GM20431 (cell line): ENCODE results near the gene SLC22A12.

Experiments used
- in situ Hi-C: fragments of 300-500 bp; cut with MseI, MboI; formaldehyde crosslinking; loops from one replicate; pipeline ENCODE4 v1.15.0; 2020; ENCODE audit warnings: low sequenced_read_pairs; ENCODE audit not compliant: unreplicated experiment

SLC22A12 gene

DNA sequence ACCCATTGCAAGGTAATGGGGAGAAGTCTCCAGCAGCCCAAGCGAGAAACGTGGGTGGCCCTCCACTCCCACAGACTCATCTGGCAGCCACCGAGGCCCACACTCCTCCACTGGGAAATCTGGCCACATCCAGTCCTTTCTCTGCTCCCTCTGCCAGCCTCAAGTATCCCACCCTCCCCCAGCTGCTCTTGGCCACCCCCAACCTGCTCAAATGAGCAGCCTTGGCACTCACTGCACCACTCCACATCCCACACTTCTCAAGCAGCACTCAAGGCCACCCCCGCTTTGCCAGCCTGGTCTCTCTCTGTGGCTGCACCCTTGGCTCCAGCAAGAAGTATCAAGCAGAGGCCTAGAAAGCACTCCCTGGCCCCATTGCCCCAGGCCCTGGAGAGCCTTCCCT is 28.2 kb downstream of the SLC22A12 start:
- in situ Hi-C loops = no loop called here

DNA sequence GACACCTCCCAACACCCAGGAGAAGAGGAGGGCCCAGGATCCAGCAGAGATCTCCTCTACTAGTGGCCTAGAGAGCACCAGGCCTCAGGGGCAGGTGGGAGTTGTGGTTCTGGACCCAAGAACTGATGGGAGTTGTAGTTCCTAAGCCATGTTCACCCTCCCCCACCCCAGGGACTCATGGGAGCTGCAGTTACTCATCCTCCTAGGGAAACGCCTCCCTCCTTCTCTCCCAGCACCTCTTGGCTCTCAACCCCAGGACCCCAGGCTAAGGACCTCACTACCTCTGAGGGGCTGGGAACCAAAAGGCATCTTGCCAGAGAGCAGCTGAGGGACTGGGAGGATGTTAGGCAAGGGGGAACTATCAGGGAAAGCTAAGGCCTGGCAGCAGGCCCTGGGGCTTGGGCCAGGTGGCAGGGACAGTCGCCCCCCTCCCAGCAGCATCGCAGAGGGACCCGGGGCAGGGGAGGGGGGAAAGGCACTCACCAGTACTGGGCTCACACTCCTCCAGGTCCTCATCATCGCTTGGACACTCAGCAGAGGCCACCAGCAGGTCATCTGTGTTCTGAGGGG is 28.9 kb downstream of the SLC22A12 start:
- in situ Hi-C loops = no loop called here

DNA sequence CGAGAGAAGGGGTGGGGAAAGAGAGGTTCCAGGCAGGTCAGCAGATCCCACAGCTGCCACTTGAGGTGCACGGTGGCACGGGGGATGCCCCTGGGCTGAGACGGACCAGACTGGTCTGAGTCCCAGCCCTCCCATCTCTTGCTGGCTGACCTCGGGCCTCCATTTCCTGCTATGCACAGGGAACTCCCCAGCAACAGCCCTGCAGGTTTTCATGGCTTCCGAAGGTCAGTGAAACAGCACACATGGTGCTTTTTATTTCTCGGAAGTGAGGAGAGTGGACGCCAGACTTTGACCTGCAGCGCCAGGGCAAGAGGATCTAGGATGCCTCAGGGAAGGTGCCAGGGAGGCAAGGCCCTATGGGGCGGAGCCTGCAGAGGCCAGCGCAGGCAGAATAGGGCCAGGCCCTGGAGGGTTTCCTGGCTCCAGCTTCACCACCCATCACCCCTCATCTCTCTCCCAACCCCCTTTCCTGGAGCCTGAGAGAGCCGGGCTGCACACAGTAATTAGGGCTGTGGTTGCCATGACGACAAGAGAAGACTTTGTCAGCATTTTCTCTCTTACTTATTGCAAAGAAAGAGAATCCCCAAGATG is 29.5 kb downstream of the SLC22A12 start:
- in situ Hi-C loops = no loop called here

DNA sequence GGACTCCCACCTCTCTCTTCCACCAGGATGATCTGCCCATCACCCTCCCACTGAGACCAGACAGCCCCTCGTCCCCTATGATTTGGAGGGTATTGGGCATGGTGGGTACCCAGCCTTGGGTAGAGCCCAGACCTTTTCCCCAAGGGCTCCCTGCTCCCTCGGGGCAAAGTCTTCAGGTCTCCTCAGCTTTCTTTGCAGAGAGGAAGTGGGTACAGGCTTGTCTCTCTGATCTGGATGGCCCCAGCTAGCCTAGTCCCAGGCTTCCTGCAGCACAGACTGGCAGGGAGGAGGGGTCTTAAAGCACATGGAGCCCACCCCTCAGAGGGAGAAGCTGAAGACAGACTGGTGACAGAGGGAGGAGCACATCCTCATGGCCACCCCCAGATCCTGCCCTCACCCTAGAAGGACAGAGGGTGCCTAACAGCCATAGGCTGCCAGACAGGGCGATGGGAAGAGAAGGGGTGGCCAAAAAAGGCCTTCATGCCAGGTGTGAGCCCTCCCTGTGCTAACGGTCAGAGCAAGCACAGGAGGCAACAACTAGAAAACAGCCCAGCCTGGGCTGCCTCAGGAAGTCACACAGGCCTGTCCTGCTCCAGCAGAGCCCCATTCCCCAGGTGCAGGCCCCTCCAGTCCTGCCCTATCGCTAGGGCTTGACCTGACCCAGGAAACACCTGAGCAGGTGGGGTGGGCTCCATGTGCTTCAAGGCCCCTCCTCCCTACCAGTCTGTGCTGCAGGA is 30.4 kb downstream of the SLC22A12 start:
- in situ Hi-C loops = no loop called here

DNA sequence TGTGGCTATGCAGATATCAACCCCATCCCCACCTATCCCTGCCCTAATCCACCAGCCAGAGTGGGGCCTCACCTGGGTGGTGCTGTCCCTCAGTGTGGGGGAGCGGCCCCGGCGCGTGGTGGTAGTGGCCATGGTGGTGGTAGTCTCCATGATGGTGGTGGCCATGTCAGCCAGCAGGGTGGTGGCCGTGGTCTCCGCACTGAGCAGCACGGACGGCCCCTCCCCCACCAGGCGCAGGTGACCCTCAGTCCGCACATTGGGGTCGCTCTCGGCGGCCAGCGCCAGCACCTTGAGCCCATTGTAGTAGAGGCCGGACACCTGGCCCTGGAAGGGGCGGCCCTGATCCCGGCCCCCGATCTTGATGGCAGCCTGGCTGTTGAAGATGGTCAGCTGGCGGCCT is 31.7 kb downstream of the SLC22A12 start:
- in situ Hi-C loops = no loop called here

DNA sequence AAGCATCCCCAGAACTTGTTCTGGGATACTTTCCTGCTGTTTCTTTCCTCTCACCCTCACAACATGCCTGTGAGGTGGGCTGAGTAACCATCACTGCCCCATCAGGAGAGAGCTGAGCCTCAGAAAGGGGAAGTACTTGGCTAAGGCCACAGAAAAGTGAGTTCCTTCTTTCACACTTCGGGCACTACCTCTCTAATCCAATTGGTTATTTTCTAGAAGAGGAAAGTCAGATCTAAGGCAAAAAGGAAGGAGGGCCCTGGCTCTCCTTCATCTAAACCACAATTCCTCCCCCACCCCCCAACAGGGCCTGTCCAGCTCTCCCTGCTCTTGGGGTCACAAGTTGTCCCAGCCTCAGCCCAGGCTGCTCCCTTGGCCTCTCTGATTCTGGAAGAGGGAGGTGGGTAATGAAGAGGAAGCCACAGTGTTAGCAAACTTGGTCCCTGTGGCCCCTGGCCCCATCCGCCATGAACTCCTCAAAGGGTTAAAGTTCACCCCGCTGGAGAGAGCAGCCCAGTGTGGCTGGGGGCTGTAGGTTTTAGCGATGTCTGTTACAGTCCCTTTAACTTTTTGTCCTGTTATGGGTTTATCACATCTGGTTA is 34.0 kb downstream of the SLC22A12 start:
- in situ Hi-C loops = no loop called here

DNA sequence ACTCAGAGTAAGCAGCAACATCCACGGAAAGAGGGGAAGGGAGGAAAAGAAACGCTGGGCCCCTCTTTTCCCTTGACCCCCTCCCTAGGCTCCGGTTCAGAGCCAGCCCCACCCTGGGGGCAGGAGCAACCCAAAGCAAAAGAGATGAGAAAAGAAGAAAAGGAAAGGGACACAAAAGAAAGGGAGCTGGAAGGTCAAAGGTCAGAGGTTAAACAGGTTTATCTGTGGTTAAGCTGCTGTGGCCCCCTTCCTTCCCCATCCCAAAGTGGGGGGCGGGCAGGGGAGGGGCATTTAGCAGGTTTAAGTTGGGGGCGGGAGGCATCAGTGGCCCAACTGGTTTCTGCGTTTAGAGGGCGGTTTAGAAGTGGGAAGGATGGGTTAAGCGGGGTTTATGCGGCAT is 35.6 kb downstream of the SLC22A12 start:
- in situ Hi-C loops = no loop called here

DNA sequence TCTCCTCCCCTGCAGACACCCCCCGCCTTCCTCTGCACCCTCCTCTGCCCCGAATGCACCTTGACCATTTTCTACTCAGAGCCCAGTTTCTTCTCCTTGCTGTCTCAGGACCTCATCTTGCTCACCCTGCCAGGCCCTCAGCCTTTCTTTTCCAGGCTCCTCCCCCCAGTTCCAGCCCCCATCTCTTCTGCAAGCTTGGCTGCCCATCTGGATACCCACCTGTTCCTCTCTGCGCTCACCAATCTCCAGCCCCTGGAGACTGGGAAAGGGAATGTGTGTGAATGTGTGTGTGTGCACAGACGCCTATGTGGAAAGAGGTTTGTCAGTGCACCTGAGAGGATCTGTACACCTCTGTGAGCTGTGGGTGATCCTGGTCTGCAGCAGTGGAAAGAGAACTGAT is 36.4 kb downstream of the SLC22A12 start:
- in situ Hi-C loops = no loop called here

DNA sequence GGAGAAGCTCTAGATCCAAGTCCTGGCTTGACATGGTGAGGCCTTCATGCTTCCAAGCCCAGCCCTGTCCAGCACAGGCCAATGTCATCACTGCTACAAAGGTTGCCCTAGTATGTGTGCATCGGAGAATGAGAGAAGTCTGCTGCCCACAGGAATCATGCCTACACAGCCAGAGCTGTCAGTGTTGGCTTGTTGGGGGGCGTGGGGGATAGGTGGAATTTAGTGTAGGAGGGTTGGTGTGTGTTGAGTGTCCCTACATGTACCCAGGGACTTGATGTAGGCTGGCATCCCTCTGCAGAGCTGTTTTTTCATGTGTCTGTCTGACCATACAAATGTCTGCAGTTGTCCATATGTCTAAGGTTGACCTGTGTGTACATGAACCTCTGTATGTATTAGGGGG is 37.6 kb downstream of the SLC22A12 start:
- in situ Hi-C loops = no loop called here

DNA sequence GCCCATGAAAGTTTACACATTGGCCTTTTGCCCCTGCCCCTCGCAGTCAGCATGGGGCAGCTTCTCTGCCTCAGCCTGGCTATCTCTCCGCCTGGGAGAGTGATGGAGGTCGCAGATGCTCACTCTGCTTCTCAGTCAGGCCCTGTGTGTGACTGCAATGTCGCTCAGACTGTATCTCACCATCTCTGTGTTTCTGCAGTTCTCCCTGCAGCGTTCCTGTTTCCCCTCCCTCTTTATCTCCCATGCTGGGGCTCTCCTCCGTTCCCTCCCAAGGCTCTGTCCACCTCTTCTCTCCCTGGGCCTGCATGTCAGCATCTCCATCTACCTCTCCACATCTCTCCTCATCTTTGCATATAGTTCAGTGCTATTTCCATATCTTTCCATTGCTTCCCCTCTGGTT is 38.1 kb downstream of the SLC22A12 start:
- in situ Hi-C loops = no loop called here

DNA sequence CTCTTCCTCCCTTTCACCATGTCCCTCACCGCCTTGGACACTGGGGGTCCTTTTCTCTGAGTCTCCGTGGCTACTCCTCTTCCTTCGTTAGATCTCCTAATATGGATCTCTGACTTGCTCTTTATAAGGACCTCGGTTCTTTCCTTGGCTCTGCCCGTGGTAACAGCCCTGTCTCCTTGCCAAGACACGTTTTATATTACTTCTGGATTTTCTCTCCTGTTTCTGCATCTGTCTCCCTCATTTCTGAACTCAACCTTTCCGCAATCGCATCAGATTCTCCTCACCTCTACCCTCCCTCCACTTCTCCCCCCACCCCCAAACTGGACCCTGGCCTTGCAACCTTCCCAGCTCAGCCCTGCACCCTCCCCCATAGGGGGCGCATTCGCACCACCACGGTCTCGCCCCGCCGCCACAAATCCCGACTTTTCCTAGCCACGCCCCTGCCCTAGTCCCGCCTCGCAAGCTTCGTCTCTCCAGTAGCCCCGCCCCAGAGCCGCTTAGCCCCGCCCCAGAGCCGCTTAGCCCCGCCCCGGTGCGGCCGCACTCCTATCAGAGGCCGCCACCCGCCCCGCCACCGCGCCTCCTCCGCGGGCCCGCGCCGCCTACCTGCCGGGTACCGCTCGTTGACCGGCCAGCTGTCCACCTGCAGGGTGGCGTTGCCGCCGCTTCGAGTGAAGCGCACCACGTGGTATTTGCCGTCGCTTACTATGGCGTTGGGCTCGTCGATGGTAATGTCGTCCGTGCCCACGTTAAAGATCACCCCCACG is 39.0 kb downstream of the SLC22A12 start:
- in situ Hi-C loops = no loop called here

DNA sequence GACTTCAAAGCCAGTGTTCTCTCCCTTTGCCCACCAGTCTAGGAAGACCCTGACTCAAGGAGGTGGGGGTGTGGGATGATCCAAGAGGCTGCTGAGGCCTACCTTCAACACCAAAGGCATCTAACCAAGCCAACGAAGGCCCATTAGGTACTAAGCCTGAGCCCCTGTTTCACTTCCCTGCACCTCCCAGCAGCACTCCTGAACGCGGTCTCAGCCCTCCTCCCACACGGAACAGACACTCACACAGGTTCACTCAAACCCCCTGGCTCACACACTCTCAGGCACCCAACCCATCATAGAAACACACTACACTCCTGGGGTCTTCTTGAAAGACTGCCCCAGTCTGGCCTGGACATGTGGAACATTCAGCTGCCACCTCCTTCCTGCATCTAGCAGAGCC is 40.7 kb downstream of the SLC22A12 start:
- in situ Hi-C loops = no loop called here

DNA sequence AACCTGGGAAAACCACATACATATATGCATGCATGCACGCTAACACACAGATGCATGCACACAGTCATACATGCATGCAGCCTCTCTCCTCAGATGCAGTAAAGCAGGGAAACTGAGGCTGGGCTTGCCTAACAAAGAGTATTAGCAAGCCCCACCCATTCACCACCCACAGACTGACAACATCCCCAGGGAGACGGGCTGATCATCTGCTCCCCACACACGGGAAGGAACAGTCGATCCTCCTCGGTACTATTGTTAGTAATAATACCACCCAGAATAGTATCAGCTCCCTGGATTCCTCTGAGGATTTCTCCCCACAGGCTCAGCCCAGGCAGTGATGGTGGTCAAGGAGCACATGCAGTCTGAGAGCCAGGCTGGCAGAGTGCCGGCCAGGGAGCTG is 41.2 kb downstream of the SLC22A12 start:
- in situ Hi-C loops = no loop called here

DNA sequence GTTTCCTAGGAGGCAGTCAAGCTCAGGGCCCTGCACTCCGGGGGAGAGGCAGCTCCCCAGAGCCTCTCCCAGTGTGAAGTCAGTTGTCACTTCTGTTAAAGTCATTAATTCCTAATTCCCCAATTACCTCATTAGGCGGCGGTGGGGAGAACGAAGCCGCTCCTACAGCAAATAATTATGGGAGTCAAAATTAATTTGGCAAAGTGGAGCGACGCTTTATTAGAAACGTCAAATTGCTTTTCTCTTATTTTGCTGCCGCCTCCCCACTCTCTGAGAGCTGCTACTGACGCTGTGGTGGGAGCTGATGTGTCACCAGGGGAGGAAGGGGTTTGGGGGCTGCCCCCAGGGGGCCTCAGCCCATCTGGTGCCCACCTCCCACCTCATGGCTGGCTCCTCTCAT is 41.6 kb downstream of the SLC22A12 start:
- in situ Hi-C loops = no loop called here

DNA sequence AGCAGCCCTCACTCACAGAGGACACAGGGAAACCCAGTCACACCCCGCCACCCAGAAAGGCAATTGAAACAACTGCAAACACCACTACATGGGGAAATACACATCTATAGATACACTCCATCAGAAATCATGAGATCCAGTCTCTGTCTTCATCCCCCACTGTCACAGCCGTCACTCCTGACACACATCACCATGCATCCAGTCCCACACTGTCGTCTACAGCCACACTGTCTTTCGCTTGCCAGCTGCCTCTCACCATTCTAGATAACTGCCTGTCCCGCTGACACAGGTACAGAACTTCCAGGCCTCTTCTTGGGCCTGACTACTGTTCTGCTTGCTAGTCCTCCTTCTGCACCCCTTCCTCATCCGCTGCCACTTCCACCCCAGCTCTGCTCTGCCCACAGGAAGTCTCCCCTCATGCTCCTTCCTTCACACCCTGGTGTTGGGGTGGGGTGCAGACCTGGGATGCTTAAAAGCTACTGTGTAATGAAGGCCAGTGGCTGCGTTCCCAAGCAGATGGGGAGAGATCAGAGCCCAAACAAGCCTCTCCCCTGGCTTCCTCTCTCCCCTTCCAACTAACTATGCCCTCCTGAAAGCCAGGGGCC is 42.6 kb downstream of the SLC22A12 start:
- in situ Hi-C loops = no loop called here

DNA sequence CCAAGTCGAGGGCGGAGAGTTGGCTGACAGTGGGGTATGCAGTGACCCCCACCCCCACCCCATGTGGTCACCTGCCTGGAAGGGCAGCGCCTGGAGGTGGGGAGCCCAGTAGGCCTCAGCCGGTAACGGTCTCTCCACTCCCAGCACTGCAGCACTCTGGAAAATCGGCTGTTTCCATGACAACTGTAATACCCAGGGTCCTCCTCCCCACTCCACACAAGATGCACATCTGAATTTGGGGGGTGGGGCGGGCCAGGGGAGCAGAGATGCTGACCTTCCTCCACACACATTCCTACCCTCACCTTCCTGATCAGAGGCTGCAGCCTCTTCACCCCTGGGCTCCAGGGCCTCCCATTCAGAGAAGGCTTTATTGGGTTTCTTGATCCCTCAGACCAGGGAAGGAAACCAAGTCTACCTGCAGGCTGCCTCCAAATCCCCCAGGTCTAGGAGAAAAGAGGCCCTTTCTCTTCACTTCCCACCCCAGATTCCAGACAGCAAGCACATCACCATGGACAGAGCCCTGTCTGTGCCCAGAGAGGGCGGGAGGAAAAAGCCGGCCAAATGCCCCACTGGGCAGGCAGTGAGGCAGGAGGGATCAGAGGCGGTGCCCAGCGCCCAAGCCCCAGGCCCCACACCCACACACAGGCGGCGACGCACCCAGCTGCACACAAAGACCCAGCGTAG is 46.5 kb downstream of the SLC22A12 start:
- in situ Hi-C loops = no loop called here

DNA sequence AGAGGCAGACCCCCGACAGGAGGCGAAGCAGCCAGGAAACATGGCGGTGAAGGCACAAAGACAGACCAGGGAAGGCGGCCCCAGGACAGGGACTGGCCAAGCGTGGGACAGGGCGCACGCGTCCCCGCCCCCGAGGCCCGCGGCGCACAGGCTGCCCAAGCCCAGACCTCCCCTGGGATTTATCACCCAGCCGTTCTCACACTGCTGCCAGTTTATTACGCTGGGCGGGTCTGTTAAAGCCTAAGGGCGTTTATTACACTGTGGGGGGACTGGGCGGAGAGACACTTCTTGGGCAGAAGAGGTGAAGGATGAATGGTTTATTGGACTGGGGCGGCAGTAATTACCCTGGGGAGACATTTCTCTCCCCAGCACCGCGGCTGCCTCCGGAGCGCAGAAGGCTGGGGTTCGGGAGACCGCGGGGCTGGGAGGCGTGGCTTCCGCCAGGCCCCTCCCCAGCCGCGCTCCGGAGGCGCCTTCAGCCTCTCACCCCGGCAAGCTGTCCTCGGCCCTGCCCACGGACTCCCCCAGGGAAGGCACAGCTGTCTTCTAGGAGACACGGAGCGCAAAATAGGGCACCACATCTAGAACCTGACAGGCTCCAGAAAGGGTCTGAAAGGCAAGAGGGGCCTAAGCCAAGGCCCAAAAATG is 47.1 kb downstream of the SLC22A12 start:
- in situ Hi-C loops = no loop called here

DNA sequence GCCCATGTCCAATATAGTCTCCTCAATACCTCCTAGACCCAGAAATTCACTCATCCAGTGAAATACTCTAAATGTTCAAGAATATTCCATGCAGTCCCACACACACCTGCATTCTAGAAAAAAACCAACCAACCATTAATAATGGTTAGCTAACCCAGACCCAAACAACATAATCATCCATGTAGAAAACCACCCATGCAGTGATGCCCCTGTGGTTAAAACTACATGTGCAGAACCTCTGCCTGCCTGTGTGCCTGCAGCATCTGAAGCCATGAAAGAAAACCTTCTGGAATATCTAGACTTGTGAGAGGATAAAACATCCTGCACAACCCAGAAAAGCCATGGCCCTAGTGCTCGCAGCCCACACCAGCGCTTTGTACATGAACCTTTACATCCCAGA is 47.8 kb downstream of the SLC22A12 start:
- in situ Hi-C loops = no loop called here

DNA sequence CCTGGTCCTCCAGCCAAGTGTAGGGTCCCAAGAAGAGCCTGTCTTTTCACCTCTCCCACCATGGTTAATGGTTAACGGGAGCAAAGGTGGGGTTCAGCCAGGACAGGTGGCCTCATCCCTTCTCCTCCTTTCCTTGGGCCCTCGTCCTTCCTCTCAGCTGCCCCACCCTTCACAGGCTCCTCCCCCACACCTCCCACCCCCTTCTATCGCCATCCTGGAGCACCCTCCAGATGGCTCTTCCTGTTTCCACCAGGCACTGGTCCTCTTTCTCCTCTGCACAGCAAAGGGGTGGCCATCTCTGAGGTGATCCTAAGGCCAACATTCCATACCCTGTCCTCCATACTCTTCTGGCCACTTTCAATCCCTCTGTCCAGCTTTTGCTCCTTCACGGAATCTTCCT is 48.9 kb downstream of the SLC22A12 start:
- in situ Hi-C loops = no loop called here
